Neural cell (in vitro differentiated cells): ENCODE measurements around the gene NUS1.
"Not testable (repeated sequence)": the region's sequence is repeated elsewhere in the genome, so short reads cannot be mapped to it uniquely, and the experiment has no call there.

Experiments
- CTCF ChIP-seq: fragments of 450-650 bp; IDR thresholded peaks from 2 replicates; pipeline ENCODE4 v1.5.1; 2014; ENCODE audit warnings: antibody characterized with exemption, mild to moderate bottlenecking, moderate library complexity; ENCODE audit not compliant: poor library complexity, severe bottlenecking
- EP300 ChIP-seq: fragments of 450-650 bp; conservative IDR thresholded peaks from 2 replicates; pipeline ENCODE4 v1.6.1; 2014; ENCODE audit warnings: antibody characterized with exemption, mild to moderate bottlenecking, moderate library complexity; ENCODE audit not compliant: poor library complexity, severe bottlenecking
- EZH2 ChIP-seq: fragments of 200-600, 300-800 bp; shearing (Covaris generic), sonication (generic); IDR thresholded peaks from 2 replicates; pipeline ENCODE4 v1.6.1; 2014; ENCODE audit warnings: antibody characterized with exemption, low read length, borderline replicate concordance, mild to moderate bottlenecking; ENCODE audit not compliant: insufficient read depth, poor library complexity, severe bottlenecking
- POLR2AphosphoS5 ChIP-seq: IDR thresholded peaks from 2 replicates; pipeline ENCODE4 v1.6.1; 2012
- RAD21 ChIP-seq: fragments of 450-650 bp; conservative IDR thresholded peaks from 2 replicates; pipeline ENCODE4 v1.6.1; 2014; ENCODE audit warnings: antibody characterized with exemption, mild to moderate bottlenecking, moderate library complexity
- SMC3 ChIP-seq: fragments of 450-650 bp; conservative IDR thresholded peaks from 2 replicates; pipeline ENCODE4 v1.6.1; 2014; ENCODE audit warnings: antibody characterized with exemption, mild to moderate bottlenecking, moderate library complexity; ENCODE audit not compliant: poor library complexity
- TAF1 ChIP-seq: IDR thresholded peaks from 2 replicates; pipeline ENCODE4 v1.6.1; 2012; ENCODE audit warnings: low read depth

- TF ChIP-seq RAD21, TAF1, CTCF, POLR2AphosphoS5, EZH2, EP300, SMC3: not testable (repeated sequence)
Measured at GRCh38 chr6:117706936-117707509, 31.8 kb downstream of the NUS1 start.
